Skeletal muscle cell (primary cell): ENCODE results near the gene PLCL1.

Experiments
- DNase-seq: peaks from one replicate; pipeline ENCODE4 v3.0.0-alpha.2; 2010; ENCODE audit warnings: low read depth
- H3K4me3 ChIP-seq: 2 replicates; pipeline ENCODE4 v1.5.1; 2011; ENCODE audit warnings: low read depth, mild to moderate bottlenecking, control low read depth, low read length, moderate library complexity

PLCL1 gene

GRCh38 chr2:197914778-197915177, 110.4 kb downstream of the PLCL1 start:
- no peak for DNase-seq
- no peak overlapping the region for H3K4me3 ChIP-seq

GRCh38 chr2:197915548-197916265, 111.3 kb downstream of the PLCL1 start:
- no peak overlapping the region for H3K4me3 ChIP-seq
- peak; percentile 64 for DNase-seq

GRCh38 chr2:197919487-197919886, 115.1 kb downstream of the PLCL1 start:
- H3K4me3 ChIP-seq, result no peak overlapping the region
- no peak for DNase-seq

GRCh38 chr2:197920088-197920487, 115.7 kb downstream of the PLCL1 start:
- no peak for DNase-seq
- H3K4me3 ChIP-seq, result no peak overlapping the region

- no peak overlapping the region for H3K4me3 ChIP-seq
- no peak for DNase-seq
These were observed 116.3 kb downstream of the PLCL1 start for GRCh38 chr2:197920592-197921201.

GRCh38 chr2:197924483-197924882, 120.1 kb downstream of the PLCL1 start:
- no peak for DNase-seq
- no peak overlapping the region for H3K4me3 ChIP-seq

GRCh38 chr2:197925204-197925603, 120.8 kb downstream of the PLCL1 start:
- DNase-seq, result no peak
- no peak overlapping the region for H3K4me3 ChIP-seq

- no peak for DNase-seq
- H3K4me3 ChIP-seq, result no peak overlapping the region
These were observed 121.6 kb downstream of the PLCL1 start for GRCh38 chr2:197925976-197926375.

GRCh38 chr2:197926673-197927072, 122.3 kb downstream of the PLCL1 start:
- no peak overlapping the region for H3K4me3 ChIP-seq
- DNase-seq, result no peak

- DNase-seq, result no peak
- no peak overlapping the region for H3K4me3 ChIP-seq
These were observed 123.6 kb downstream of the PLCL1 start for GRCh38 chr2:197927994-197928393.

- no peak overlapping the region for H3K4me3 ChIP-seq
- no peak for DNase-seq
These were observed 124.9 kb downstream of the PLCL1 start for GRCh38 chr2:197929008-197929885.

- H3K4me3 ChIP-seq, result no peak overlapping the region
- DNase-seq, result no peak
These were observed 125.5 kb downstream of the PLCL1 start for GRCh38 chr2:197929886-197930227.

GRCh38 chr2:197930570-197931278, 126.3 kb downstream of the PLCL1 start:
- no peak for DNase-seq

GRCh38 chr2:197931661-197932312, 127.4 kb downstream of the PLCL1 start:
- no peak overlapping the region for H3K4me3 ChIP-seq
- DNase-seq, result no peak

More at GRCh38 chr2:197930570-197931278, 126.3 kb downstream of the PLCL1 start:
- no peak overlapping the region for H3K4me3 ChIP-seq

GRCh38 chr2:197932374-197932773, 128.0 kb downstream of the PLCL1 start:
- H3K4me3 ChIP-seq, result no peak overlapping the region
- DNase-seq, result no peak

GRCh38 chr2:197934261-197934933, 130.0 kb downstream of the PLCL1 start:
- no peak for DNase-seq
- H3K4me3 ChIP-seq, result no peak overlapping the region

GRCh38 chr2:197934934-197935289, 130.5 kb downstream of the PLCL1 start:
- H3K4me3 ChIP-seq, result no peak overlapping the region
- no peak for DNase-seq

- no peak overlapping the region for H3K4me3 ChIP-seq
- no peak for DNase-seq
These were observed 133.4 kb downstream of the PLCL1 start for GRCh38 chr2:197937814-197938213.

GRCh38 chr2:197938555-197938954, 134.2 kb downstream of the PLCL1 start:
- no peak for DNase-seq
- H3K4me3 ChIP-seq, result no peak overlapping the region
